ENCODE measurements around the gene SULF2. TPM values are rescaled to one million over a fixed set of nuclear protein-coding genes. Genes with fewer than 3 reads are reported as not detected.
"Not testable (repeated sequence)": the region's sequence is repeated elsewhere in the genome, so short reads cannot be mapped to it uniquely, and the experiment has no call there.

SULF2 gene
- total RNA-seq (2014; rRNA removed; shearing (Covaris generic)) = 3.9 and 4.5 TPM in 2 replicates
- 2.3 and 6.1 TPM in 2 replicates for polyA plus RNA-seq (2014; cell fraction: nucleus; rRNA removed)

GRCh38 chr20:47785311-47785853, at the start of gene SULF2:
Gene SULF2 (minus strand): TSS chr20:47785481. CDS start chr20:47757363, 28,118 bp downstream.
- DNase-seq (ENCODE audit: extremely low read depth, low read depth) = no peak

- not testable (repeated sequence) for DNase-seq (ENCODE audit: extremely low read depth, low read depth)
Observed at GRCh38 chr20:47831675-47832074, 46.4 kb upstream of the SULF2 start.

- DNase-seq (ENCODE audit: extremely low read depth, low read depth) = not testable (repeated sequence)
Observed at GRCh38 chr20:47826716-47827115, 41.4 kb upstream of the SULF2 start.

- DNase-seq (ENCODE audit: extremely low read depth, low read depth) = not testable (repeated sequence)
Observed at GRCh38 chr20:47826006-47826405, 40.7 kb upstream of the SULF2 start.

- no peak for DNase-seq (ENCODE audit: extremely low read depth, low read depth)
Observed at GRCh38 chr20:47825011-47825762, 39.9 kb upstream of the SULF2 start.

GRCh38 chr20:47823941-47824340, 38.7 kb upstream of the SULF2 start:
- DNase-seq (ENCODE audit: extremely low read depth, low read depth) = not testable (repeated sequence)

GRCh38 chr20:47821481-47822100, 36.3 kb upstream of the SULF2 start:
- no peak for DNase-seq (ENCODE audit: extremely low read depth, low read depth)

GRCh38 chr20:47818996-47819609, 33.8 kb upstream of the SULF2 start:
- DNase-seq (ENCODE audit: extremely low read depth, low read depth) = no peak

- no peak for DNase-seq (ENCODE audit: extremely low read depth, low read depth)
Observed at GRCh38 chr20:47818466-47818865, 33.2 kb upstream of the SULF2 start.

- DNase-seq (ENCODE audit: extremely low read depth, low read depth) = no peak
Observed at GRCh38 chr20:47818016-47818415, 32.7 kb upstream of the SULF2 start.

- no peak for DNase-seq (ENCODE audit: extremely low read depth, low read depth)
Observed at GRCh38 chr20:47817573-47817972, 32.3 kb upstream of the SULF2 start.

GRCh38 chr20:47816487-47817451, 31.5 kb upstream of the SULF2 start:
- no peak for DNase-seq (ENCODE audit: extremely low read depth, low read depth)

GRCh38 chr20:47815866-47816265, 30.6 kb upstream of the SULF2 start:
- DNase-seq (ENCODE audit: extremely low read depth, low read depth) = no peak

GRCh38 chr20:47815416-47815806, 30.1 kb upstream of the SULF2 start:
- DNase-seq (ENCODE audit: extremely low read depth, low read depth) = no peak

GRCh38 chr20:47814632-47815415, 29.5 kb upstream of the SULF2 start:
- DNase-seq (ENCODE audit: extremely low read depth, low read depth) = no peak

GRCh38 chr20:47810721-47811347, 25.6 kb upstream of the SULF2 start:
- DNase-seq (ENCODE audit: extremely low read depth, low read depth) = no peak

GRCh38 chr20:47810116-47810677, 24.9 kb upstream of the SULF2 start:
- no peak for DNase-seq (ENCODE audit: extremely low read depth, low read depth)

GRCh38 chr20:47809161-47809960, 24.1 kb upstream of the SULF2 start:
- DNase-seq (ENCODE audit: extremely low read depth, low read depth) = no peak
